Spleen (tissue), 7 donors: ENCODE data around the gene MTNR1B.

Experiments used
- POLR2A ChIP-seq, 3 donors: fragments of 450-650 bp; IDR thresholded peaks; one replicate each; pipeline ENCODE4 v1.5.1; 2017; ENCODE audit warnings: antibody characterized with exemption in 3 of 3, mild to moderate bottlenecking in 1 of 3
- POLR2AphosphoS5 ChIP-seq, 3 donors: sonication (generic); formaldehyde crosslinking; IDR thresholded peaks; one replicate each; pipeline ENCODE4 v1.5.1; 2017; ENCODE audit warnings: antibody characterized with exemption in 3 of 3
- TF ChIP-seq, protein P1 (sequence below), 11 experiments: fragments of 200-600 bp in 7 of 11; fragments of 450-650 bp in 4 of 11; sonication (generic) in 4 of 11; IDR thresholded peaks in 8 of 11; conservative IDR thresholded peaks in 3 of 11; 1 replicate in 7 of 11; 2 replicates in 4 of 11; pipeline versions ENCODE4 v1.4.0 to v1.8.0; 2016 to 2021; ENCODE audit warnings: antibody characterized with exemption in 11 of 11, inconsistent platforms in 4 of 11, mild to moderate bottlenecking in 1 of 11
- donor health status: DM: no; HTN: no; CAD: no; lungs with moderate emphysema.
- donor health status: DM: no; HTN: no; CAD: no.
- donor health status: DM: no; HTN: no; CAD: no.

DNA sequence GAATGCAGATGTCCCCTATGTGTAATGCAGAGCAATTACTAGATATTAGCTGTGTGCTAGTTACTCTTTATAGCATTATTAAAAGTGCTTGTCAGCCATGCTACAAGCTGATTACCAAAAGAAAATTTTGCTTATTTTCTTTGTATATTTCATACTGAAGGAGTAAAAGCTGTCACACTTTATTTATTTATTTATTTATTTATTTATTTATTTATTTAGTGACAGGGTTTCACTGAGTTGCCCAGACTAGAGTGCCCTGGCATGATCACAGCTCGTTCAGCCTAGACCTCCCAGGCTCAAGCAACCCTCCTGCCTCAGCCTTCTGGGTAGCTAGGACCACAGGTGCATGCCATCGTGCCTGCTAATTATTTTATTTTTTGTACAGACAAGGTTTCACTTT is 4.3 kb upstream of the MTNR1B start:
- TF ChIP-seq, protein P1, sequence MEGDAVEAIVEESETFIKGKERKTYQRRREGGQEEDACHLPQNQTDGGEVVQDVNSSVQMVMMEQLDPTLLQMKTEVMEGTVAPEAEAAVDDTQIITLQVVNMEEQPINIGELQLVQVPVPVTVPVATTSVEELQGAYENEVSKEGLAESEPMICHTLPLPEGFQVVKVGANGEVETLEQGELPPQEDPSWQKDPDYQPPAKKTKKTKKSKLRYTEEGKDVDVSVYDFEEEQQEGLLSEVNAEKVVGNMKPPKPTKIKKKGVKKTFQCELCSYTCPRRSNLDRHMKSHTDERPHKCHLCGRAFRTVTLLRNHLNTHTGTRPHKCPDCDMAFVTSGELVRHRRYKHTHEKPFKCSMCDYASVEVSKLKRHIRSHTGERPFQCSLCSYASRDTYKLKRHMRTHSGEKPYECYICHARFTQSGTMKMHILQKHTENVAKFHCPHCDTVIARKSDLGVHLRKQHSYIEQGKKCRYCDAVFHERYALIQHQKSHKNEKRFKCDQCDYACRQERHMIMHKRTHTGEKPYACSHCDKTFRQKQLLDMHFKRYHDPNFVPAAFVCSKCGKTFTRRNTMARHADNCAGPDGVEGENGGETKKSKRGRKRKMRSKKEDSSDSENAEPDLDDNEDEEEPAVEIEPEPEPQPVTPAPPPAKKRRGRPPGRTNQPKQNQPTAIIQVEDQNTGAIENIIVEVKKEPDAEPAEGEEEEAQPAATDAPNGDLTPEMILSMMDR (IDR thresholded peaks at IDR 0.05 in 8 of 11, conservative IDR thresholded peaks at IDR 0.05 in 3 of 11), result no peak
- TF ChIP-seq POLR2AphosphoS5 (IDR thresholded peaks at IDR 0.05) (no peak), POLR2A (IDR thresholded peaks at IDR 0.05) (no peak)
